ENCODE results near the gene NUP210L.

GRCh38 chr1:153976819-153977249, 178.0 kb downstream of the NUP210L start:
- TF ChIP-seq ZNF274 (IDR thresholded peaks at IDR 0.05; ENCODE audit: low read depth, low read length), result no peak
- no peak for TF ChIP-seq YY1 (IDR thresholded peaks at IDR 0.05; ENCODE audit: insufficient read depth, insufficient read length)
- no peak for TF ChIP-seq SUZ12 (IDR thresholded peaks at IDR 0.05; ENCODE audit: extremely low read depth, insufficient read depth, insufficient read length)

Data from NT2/D1 (cell line).